HT1080 (cell line): ENCODE results near the gene DNAJC5. TPM values are rescaled to one million over a fixed set of nuclear protein-coding genes. Genes with fewer than 3 reads are reported as not detected.
A peak's percentile ranks its signal among the peaks of the same experiment; 100 is the strongest.
"Not testable (repeated sequence)": the region's sequence is repeated elsewhere in the genome, so short reads cannot be mapped to it uniquely, and the experiment has no call there.

Source experiments
- DNase-seq: peaks from one replicate; pipeline ENCODE4 v3.0.0-alpha.2; 2015; ENCODE audit warnings: low read depth
- polyA plus RNA-seq, 2 experiments: library from polyadenylated mRNA; depleted of rRNA; stranded (reverse); fragments of >200 nt; gene quantifications; 2 replicates each; pipeline ENCODE4 v1.2.3, GENCODE V29; 2015
- total RNA-seq: library from RNA; depleted of rRNA; stranded (reverse); fragments of >200 nt; shearing (Covaris generic); gene quantifications from 2 replicates; pipeline ENCODE4 v1.2.3, GENCODE V29; 2014; rRNA removed

The DNAJC5 gene
- 51.4 and 60.0 TPM in 2 replicates for total RNA-seq
- 25.7 and 28.9 TPM in 2 replicates for polyA plus RNA-seq (2015; cell fraction: cytosol; rRNA removed)
- polyA plus RNA-seq (2015; cell fraction: nucleus; rRNA removed): 35.5 and 36.6 TPM in 2 replicates

- peak; percentile 84 for DNase-seq
These were observed at the start of gene DNAJC5 for GRCh38 chr20:63894358-63895201. Gene DNAJC5, plus strand, starts transcription at chr20:63895126. Its CDS starts 33,220 bp downstream, at chr20:63928346.

- DNase-seq: peak; percentile 19
These were observed 48.7 kb upstream of the DNAJC5 start for GRCh38 chr20:63846128-63846771.

- no peak for DNase-seq
These were observed 48.1 kb upstream of the DNAJC5 start for GRCh38 chr20:63846888-63847236.

- DNase-seq: no peak
These were observed 47.5 kb upstream of the DNAJC5 start for GRCh38 chr20:63847237-63848002.

GRCh38 chr20:63848003-63848911 is 46.7 kb upstream of the DNAJC5 start:
- DNase-seq: no peak

- DNase-seq: no peak
These were observed 44.0 kb upstream of the DNAJC5 start for GRCh38 chr20:63850689-63851547.

- DNase-seq: not testable (repeated sequence)
These were observed 43.4 kb upstream of the DNAJC5 start for GRCh38 chr20:63851548-63851943.

GRCh38 chr20:63853733-63854068 is 41.2 kb upstream of the DNAJC5 start:
- not testable (repeated sequence) for DNase-seq

- DNase-seq: no peak
These were observed 40.7 kb upstream of the DNAJC5 start for GRCh38 chr20:63854069-63854765.

GRCh38 chr20:63854766-63855362 is 40.1 kb upstream of the DNAJC5 start:
- DNase-seq: no peak

GRCh38 chr20:63855363-63856097 is 39.4 kb upstream of the DNAJC5 start:
- DNase-seq: no peak

- no peak for DNase-seq
These were observed 38.8 kb upstream of the DNAJC5 start for GRCh38 chr20:63856098-63856511.

- DNase-seq: no peak
These were observed 37.0 kb upstream of the DNAJC5 start for GRCh38 chr20:63857764-63858392.

GRCh38 chr20:63858393-63859165 is 36.3 kb upstream of the DNAJC5 start:
- DNase-seq: peak; percentile 56

- DNase-seq: no peak
These were observed 35.7 kb upstream of the DNAJC5 start for GRCh38 chr20:63859166-63859699.

GRCh38 chr20:63860325-63861051 is 34.4 kb upstream of the DNAJC5 start:
- DNase-seq: no peak
